RCC 7860 (cell line): Measurements from ENCODE around the gene HSD11B1.

Experiments
- DNase-seq: peaks from one replicate; pipeline ENCODE4 v3.0.0-alpha.2; 2015; ENCODE audit warnings: low spot score
- FAIRE-seq: peaks from 2 replicates; lab custom pipeline; 2012; peaks lifted over from hg19 to GRCh38; lab: Jason Lieb, UNC

The HSD11B1 gene

DNA sequence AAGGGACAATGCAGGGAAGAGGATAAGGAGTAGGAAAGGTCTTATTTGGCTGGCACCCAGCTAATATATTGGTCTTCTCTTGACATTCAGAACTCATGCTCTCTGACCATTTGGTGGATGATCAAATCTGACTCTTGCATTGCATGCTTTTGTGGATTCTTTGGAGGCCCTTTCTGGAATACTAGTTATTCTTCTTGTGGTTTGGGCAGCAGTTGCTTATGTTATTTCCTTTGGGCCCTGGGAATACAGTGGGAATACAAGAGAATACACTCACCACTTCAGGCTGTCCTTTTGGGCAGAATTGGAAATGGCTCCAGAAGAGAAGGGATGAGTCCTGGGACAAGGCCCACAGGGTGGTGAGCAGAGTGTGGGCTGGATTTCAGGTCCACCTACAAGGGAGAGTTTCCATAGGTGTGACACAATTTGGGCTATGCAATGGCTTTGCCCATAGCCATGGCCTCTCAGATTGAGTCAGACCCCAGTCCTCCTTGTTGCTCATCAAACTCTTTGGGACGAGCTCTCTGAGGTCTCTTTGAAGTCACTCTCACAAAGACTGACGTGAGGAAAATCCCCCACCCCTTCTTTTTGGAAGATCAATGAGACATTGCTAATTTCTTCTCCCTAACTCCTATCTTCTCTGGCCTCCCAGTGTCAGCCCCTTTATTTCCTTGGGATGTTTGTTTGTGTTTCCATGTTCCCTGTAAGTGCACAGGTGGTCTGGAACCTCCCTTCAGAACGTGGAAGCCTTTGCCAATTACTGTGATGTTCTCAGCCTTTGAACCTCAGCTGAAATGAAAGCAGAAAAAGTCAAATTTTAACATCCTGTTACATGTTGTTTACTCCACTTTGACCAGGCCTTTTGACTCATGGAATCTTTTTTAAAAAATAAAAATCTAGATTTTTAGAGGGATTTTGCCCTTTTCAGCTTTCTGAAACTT is 19.4 kb downstream of the HSD11B1 start:
- FAIRE-seq (no peak), DNase-seq (no peak)

GRCh38 chr1:209727286-209727685 is 22.6 kb downstream of the HSD11B1 start:
- no peak for FAIRE-seq

GRCh38 chr1:209727785-209728184 is 23.1 kb downstream of the HSD11B1 start:
- FAIRE-seq = no peak
- DNase-seq = no peak

More at GRCh38 chr1:209727286-209727685, 22.6 kb downstream of the HSD11B1 start:
- DNase-seq = no peak

DNA sequence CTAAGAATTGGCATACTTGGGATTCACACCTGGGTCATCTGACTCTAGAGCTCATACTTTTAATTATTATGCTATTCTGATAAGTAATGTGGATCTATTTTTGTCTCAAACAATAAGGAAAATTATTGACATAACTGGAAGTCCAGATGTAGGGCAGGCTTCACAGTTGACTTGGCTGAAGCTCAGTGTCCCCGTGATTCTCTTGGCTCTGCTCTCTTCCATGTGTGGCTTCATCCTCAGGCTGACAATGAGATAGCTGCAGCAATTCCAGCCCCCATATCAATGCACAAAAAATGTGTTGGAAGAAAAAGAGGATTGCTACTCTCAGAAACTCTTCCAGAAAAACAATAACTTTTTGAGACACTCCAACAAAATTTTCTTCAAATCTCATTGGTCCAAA is 23.8 kb downstream of the HSD11B1 start:
- DNase-seq = no peak
- FAIRE-seq = no peak

GRCh38 chr1:209729436-209729835 is 24.8 kb downstream of the HSD11B1 start:
- DNase-seq (no peak), FAIRE-seq (no peak)

- FAIRE-seq (no peak), DNase-seq (no peak)
Observed at GRCh38 chr1:209732725-209733124, 28.1 kb downstream of the HSD11B1 start.

GRCh38 chr1:209733409-209734192 is 29.0 kb downstream of the HSD11B1 start:
- DNase-seq = no peak
- FAIRE-seq = no peak

DNA sequence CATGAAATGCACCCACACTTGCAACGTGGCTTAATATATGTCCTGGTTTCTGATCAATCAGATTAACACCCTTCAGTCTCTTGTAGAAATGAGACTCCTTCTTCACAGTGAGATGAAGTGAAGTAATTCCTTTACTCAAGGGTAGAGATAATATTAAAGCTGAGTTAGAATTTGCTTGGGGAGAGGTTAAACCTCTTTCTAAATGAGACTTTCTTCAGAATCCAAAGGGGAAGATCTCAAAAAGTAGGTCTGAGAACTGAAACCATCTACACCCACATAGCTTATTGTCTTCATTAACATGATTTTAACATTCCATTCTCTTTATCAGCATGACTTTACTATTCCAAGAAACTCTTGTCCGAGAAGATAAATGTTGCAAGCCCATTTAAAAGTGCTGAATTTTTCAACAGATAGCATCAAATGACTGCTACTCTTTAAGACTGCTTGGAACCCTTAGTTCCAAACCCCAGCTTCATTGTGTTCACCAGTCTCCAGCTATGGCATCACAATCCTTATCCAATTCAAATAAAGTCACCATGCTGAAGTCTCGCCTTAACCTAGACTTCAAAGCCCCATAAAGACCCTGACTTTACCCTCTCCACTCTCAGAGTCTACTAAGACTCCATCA is 32.0 kb downstream of the HSD11B1 start:
- FAIRE-seq (no peak), DNase-seq (no peak)

DNA sequence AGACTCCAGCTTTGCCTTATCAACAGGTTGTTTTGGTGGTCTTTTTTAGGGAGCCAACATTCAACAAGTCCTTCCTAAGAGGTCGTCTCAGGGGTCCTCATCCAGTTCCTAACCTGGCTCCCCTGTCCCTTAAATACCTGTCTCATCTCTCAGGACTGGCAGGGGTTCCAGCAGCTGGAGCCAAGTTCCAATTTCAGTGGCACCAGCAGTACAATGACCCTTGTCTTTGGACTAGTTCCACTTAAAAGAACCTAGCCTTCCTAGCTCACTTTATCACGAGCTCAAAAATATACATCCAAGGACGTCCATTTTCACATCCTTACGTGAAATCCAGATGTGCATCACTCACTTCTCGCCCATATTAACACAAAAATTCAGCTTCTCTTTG is 32.5 kb downstream of the HSD11B1 start:
- FAIRE-seq = no peak
- no peak for DNase-seq

DNA sequence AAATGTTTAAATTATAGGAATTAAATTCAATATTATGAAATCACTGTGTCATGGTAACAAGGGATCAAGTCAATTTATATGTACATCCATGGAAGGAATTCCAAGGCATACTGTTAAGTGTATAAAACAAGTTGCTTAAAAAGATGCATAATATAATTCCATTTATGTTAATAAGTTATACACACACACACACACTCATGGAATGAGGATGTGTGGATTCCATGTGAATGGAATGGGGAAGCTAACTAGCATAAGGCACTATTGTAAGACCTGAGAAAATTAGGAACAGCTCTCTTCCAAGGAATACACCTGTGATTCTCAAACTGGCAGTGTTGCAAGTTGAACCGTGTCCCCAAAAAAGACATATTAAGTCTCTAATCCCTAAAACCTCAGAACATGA is 33.6 kb downstream of the HSD11B1 start:
- FAIRE-seq (no peak), DNase-seq (no peak)

DNA sequence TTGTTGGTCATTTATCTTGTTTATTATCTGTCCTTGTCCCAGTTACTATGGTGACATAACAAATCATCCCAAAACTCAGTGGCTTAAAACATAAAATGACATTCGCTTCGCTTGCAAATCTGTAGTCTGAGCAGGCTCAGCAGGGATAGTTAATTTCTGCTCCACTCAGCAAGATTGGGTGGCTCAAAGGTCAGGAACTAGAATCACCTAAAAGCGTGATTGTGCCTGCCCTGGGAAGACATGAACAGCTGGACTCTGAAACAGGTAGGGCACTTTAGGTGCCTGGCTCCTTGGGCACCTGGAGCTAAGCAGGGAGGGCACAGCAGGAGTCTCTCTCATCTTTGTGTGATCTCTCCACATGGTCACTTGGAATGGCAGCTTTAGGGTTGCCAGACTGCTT is 36.5 kb downstream of the HSD11B1 start:
- FAIRE-seq (no peak), DNase-seq (no peak)

GRCh38 chr1:209741889-209742288 is 37.2 kb downstream of the HSD11B1 start:
- DNase-seq (no peak), FAIRE-seq (no peak)

- DNase-seq = peak; percentile 9
Observed at GRCh38 chr1:209742409-209743144, 37.9 kb downstream of the HSD11B1 start.

DNA sequence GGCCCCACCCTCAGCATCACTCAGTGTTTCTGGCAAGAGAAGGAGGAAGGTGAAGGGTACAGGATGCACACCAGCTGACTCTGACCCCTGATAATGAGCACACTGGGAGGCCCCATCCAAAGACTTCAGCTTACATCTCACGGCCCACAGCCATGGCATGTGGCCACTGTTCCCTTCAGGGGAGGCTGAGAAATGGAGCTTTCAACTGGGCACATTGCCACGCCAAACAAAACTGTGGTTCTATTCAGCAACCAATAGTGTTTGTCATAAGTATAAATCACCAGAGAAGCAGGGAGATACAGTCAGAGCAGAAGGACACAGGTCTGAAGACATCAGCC is 38.5 kb downstream of the HSD11B1 start:
- DNase-seq = peak; percentile 53
- FAIRE-seq = no peak

More at GRCh38 chr1:209742409-209743144, 37.9 kb downstream of the HSD11B1 start:
- FAIRE-seq = no peak

DNA sequence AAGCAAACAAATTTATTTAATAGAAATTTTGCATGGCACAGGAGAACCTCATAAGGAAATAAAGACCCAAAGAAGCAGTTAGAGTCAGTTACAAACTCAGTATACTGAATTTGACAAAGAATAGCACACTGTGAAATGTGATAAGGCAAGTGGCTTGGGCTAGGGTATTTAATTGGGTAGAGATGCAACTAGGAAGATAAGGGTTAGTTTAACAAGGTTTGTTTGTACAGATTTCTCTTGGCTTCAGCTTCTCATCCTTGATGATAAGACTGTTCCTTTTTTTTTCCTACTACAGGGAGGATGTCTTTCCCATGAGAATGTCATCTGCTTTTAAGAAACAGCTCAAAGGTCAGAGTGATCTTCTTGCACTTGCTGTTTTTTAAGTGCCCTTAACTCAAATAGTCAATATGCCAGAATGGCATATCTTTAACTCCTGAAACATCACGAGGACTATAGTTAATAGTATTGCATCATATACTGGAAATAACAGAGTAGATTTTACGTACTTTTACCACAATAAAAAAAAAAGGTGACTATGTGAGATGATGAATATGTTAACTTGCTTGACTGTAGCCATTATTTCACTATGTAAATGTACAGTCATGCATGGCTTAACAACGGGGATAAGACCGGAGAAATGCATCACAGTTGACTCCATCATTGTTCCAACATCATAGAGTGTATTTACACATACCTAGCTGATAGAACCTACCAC is 42.0 kb downstream of the HSD11B1 start:
- DNase-seq (no peak), FAIRE-seq (no peak)

- FAIRE-seq (peak; percentile 88), DNase-seq (peak; percentile 98)
Observed at GRCh38 chr1:209747580-209748262, 43.1 kb downstream of the HSD11B1 start.

- no peak for FAIRE-seq
- DNase-seq = no peak
Observed at GRCh38 chr1:209748620-209749019, 44.0 kb downstream of the HSD11B1 start.

GRCh38 chr1:209749205-209749604 is 44.6 kb downstream of the HSD11B1 start:
- no peak for FAIRE-seq
- DNase-seq = no peak

DNA sequence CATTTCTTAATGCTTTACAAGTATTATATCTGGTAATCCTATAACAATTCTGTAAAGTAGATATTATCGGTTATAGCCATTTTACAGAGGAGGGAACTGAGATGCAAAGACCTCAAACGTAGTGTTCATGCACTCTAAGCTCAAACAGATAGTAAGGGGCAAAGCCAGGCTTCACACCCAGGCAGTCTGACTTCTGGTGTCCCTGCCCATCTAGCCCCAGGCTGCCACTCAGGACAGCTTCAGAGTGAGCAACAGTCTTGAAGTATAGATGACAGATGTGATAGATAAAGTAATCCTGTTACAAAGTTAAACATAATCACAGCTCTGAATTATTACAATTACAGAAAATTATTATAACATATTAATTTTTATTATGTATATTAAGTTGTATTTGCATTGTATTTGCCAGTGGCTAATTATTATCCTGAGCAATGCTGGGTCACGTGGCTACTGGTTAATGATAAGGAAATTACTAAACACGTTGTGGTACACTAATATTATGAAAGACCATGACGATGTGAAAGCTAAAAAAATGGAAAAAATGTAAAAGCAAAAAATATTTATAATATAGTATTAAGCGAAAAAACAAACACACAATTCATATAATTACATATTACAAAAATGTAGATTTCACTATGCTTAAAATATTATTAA is 45.2 kb downstream of the HSD11B1 start:
- no peak for DNase-seq
- FAIRE-seq = peak; percentile 30
